C4-2B (cell line): ENCODE data around the gene SLC34A1.

ENCODE experiments used
- H3K27ac ChIP-seq: fragments of 450-650 bp; 2 replicates; pipeline ENCODE4 v1.5.1; 2017
- ZFX ChIP-seq: fragments of 450-650 bp; IDR thresholded peaks from 2 replicates; pipeline ENCODE4 v1.6.1; 2017
- TF ChIP-seq, protein P1 (sequence below): fragments of 450-650 bp; conservative IDR thresholded peaks from 2 replicates; pipeline ENCODE4 v1.5.1; 2017; ENCODE audit warnings: mild to moderate bottlenecking

The SLC34A1 gene

DNA sequence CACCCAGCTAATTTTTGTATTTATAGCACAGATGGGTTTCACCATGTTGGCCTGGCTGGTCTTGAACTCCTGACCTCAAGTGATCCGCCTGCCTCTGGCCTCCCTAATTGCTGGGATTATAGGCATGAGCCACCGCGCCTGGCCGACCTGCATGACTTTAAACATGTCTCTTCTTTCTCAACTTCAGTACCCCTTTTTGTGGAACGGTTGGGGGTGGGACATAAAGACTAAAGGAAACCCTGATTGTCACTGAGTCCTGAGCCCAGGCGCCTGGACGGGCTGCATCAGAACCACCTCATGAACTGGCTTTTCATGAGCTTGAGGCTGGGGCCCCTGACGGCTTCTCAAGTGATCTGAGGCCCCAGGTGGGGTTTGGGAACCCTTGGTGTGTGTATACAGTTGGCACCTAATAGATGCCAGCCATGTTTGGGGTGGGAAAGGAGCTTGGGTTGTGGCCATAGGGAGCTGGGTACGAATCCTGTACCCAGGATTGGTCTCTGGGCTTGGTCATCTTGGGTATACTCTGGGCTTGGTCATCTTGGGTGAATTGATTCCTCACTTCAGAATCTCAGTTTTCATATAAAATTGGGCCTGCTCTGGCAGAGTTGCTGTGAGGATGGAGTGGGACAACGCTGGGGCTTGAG is 44.5 kb downstream of the SLC34A1 start:
- TF ChIP-seq, protein P1, sequence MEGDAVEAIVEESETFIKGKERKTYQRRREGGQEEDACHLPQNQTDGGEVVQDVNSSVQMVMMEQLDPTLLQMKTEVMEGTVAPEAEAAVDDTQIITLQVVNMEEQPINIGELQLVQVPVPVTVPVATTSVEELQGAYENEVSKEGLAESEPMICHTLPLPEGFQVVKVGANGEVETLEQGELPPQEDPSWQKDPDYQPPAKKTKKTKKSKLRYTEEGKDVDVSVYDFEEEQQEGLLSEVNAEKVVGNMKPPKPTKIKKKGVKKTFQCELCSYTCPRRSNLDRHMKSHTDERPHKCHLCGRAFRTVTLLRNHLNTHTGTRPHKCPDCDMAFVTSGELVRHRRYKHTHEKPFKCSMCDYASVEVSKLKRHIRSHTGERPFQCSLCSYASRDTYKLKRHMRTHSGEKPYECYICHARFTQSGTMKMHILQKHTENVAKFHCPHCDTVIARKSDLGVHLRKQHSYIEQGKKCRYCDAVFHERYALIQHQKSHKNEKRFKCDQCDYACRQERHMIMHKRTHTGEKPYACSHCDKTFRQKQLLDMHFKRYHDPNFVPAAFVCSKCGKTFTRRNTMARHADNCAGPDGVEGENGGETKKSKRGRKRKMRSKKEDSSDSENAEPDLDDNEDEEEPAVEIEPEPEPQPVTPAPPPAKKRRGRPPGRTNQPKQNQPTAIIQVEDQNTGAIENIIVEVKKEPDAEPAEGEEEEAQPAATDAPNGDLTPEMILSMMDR: no peak
- TF ChIP-seq ZFX: no peak
- no peak overlapping the region; the same call in 1 of the 2 replicates for H3K27ac ChIP-seq

- H3K27ac ChIP-seq: no peak overlapping the region
- TF ChIP-seq, protein P1: no peak
- no peak for TF ChIP-seq ZFX
These were observed 45.2 kb downstream of the SLC34A1 start for GRCh38 chr5:177429248-177430040.

DNA sequence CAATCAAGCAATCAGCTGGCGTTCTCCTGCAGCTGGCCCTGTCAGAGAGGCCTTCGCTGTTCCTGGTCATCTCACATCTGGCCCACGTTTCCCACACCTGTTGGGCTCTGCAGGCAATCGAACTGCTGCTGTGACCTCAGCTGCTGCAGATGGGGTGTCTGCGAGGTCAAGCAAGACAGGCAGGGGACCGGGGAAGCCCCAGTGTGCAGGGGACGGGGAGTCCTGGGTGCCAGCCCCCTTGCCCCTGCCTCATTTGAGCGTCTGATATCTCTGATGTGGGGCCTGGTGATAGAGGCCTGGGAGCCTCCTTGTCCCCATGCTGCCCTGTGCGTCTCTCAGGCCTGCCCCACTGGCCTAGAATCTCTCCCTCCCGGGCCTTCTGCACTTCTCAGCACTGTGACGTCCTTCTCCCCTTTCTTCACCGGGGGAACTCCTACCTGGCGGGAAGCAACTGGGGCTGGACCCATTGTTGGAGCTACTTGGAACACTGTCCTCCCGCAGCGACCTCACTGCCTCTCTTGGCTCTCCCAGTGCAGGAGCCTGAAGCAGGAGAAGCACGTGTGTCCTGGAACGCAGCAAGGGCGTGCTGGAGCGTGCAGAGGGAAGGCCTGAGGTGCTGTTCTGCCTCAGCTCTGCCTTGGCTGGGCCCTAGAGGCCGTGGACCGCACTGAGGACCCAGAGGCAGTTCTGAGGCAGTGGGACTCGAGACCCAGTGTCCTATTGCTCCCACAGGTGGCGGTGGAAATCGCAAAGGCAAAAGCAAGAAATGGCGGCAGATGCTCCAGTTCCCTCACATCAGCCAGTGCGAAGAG is 46.1 kb downstream of the SLC34A1 start:
- no peak for TF ChIP-seq ZFX
- TF ChIP-seq, protein P1: no peak
- no peak overlapping the region for H3K27ac ChIP-seq

DNA sequence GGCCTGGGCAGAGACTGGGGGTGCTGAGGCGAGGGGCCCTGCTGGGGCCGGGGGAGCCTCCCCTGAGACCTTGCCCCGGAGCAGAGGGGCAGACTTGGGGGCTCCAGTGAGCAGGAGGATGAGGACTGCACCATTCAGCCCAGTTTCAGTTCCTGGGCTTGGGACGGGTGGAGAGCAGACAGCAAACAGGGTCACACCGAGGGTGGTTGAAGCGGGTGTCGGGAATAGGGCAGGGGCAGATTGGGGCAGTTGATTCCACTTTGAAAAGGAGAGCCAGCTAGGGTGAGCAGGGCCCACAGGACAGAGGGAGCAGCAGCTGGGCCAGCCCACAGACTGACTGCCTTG is 46.7 kb downstream of the SLC34A1 start:
- no peak overlapping the region for H3K27ac ChIP-seq
- no peak for TF ChIP-seq ZFX
- TF ChIP-seq, protein P1: no peak

DNA sequence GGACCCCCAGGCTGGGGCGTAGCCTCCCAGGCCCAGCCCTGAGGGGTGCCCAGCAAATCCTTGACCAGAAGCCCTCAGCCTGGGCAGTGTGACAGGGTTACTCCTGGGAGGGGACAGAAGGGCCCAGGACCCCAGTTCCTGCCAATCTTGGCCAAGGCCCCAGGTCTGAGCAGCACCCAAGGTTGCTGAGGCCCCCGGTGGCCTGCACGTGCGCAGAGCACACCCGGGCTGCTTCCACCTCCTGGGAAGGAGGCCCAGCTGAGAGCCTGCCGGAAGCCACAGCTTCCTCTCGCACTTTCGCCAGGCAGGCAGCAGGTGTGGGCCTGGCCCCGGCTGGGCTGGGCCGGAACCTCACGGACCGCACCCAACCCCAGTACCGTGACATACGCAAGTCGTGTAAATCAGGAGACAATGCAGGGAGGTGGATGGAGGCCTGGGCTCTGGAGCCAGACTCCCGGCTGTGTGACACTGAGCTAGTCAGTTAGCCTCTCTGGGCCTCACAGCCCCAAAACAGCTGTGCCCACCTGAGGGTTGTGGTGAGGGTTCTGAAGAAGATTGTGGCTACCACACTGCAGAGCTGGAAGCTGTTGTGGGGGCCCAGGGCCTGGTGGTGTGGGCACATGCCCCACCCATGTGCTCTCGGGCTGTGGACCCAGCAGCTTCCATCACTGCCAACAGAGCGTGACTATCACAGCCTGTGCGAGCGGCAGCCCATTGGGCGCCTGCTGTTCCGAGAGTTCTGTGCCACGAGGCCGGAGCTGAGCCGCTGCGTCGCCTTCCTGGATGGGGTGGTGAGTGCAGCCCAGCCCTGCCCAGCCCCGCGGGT is 47.3 kb downstream of the SLC34A1 start:
- TF ChIP-seq ZFX: no peak
- TF ChIP-seq, protein P1: no peak
- H3K27ac ChIP-seq: no peak overlapping the region

DNA sequence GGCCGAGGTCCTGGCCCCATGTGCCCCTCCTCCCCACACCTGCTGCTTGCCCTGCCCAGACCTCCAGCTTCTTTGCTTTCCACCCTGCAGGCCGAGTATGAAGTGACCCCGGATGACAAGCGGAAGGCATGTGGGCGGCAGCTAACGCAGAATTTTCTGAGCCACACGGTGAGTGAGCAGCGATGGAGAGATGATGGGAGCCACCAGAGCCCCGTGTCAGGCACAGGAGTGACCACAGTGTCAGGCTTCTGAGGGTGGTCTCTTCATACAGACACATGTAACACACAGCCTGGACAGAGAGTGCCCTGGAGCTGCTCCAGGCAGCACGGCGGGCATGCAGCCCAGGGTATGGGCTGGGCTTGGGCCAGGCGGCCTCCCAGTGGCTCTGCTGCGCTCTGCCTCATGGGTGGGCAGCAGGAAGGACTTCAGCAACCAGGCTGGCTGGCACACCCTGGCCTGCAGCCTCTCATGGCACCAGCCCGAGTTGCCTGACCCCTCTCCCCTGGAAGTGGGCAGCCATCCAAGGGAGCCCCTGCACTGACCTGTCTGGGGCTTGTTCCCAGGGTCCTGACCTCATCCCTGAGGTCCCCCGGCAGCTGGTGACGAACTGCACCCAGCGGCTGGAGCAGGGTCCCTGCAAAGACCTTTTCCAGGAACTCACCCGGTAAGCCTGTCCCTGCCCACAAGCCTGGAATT is 48.1 kb downstream of the SLC34A1 start:
- H3K27ac ChIP-seq: no peak overlapping the region

More for the DNA sequence above, 48.1 kb downstream of the SLC34A1 start:
- TF ChIP-seq, protein P1: no peak
- TF ChIP-seq ZFX: no peak
